ENCODE results near the gene MAMSTR. TPM values are rescaled to one million over a fixed set of nuclear protein-coding genes. Genes with fewer than 3 reads are reported as not detected.

The MAMSTR gene
- total RNA-seq, 1 experiment from 2014 or later, result 1.9 TPM

GRCh38 chr19:48678201-48678600 is 41.3 kb downstream of the MAMSTR start:
- Histone ChIP-seq H3K9me3 (no peaks in the 10 kb centered on the region), H3K4me3 (ENCODE audit: low read depth, low read length) (no peak overlapping the region), H3K4me1 (peaks cover 8% of the 10 kb centered on the region), H3K36me3 (ENCODE audit: control insufficient read depth, insufficient read depth, low read length) (no peaks in the 10 kb centered on the region), H3K27me3 (replicated peaks; ENCODE audit: control insufficient read depth, insufficient read depth, low read length) (no peaks in the 10 kb centered on the region)
- Mint-ChIP-seq H3K27me3 (ENCODE audit: insufficient read depth, unreplicated experiment) (no peaks in the 10 kb centered on the region), H3K4me1 (ENCODE audit: low read depth, unreplicated experiment) (peaks cover 13% of the 10 kb centered on the region), H3K4me3 (ENCODE audit: unreplicated experiment) (no peak overlapping the region), H3K36me3 (ENCODE audit: insufficient read depth, unreplicated experiment) (no peaks in the 10 kb centered on the region), H3K9me3 (ENCODE audit: unreplicated experiment) (no peaks in the 10 kb centered on the region), H3K27ac (ENCODE audit: unreplicated experiment) (no peak overlapping the region)
- no TSS peak for BruUV-seq (replicated peaks)
- TF ChIP-seq, protein P1, sequence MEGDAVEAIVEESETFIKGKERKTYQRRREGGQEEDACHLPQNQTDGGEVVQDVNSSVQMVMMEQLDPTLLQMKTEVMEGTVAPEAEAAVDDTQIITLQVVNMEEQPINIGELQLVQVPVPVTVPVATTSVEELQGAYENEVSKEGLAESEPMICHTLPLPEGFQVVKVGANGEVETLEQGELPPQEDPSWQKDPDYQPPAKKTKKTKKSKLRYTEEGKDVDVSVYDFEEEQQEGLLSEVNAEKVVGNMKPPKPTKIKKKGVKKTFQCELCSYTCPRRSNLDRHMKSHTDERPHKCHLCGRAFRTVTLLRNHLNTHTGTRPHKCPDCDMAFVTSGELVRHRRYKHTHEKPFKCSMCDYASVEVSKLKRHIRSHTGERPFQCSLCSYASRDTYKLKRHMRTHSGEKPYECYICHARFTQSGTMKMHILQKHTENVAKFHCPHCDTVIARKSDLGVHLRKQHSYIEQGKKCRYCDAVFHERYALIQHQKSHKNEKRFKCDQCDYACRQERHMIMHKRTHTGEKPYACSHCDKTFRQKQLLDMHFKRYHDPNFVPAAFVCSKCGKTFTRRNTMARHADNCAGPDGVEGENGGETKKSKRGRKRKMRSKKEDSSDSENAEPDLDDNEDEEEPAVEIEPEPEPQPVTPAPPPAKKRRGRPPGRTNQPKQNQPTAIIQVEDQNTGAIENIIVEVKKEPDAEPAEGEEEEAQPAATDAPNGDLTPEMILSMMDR (IDR thresholded peaks at IDR 0.05; ENCODE audit: insufficient read depth in 1 of 2, low read depth in 1 of 2, low read length in 1 of 2, severe bottlenecking in 1 of 2, unreplicated experiment in 1 of 2), result no peak
- ChIA-PET POLR2A (interaction anchor here (0.9 kb wide), 1 partner anchor 35 kb away, joined by 3 read pairs; no protein-coding TSS in a partner anchor), CTCF (interaction anchor here (1.8 kb wide), 1 partner anchor 61 kb away, joined by 4 read pairs; no protein-coding TSS in a partner anchor)
- intact Hi-C loops (cut with micrococcal nuclease; ENCODE audit: unreplicated experiment), result loop anchor here (5.0 kb wide), 1 partner anchor 34 kb away; no protein-coding TSS in a partner anchor
- DNase-seq, result no peak

GRCh38 chr19:48676887-48677286 is 42.6 kb downstream of the MAMSTR start:
- DNase-seq, result no peak
- Mint-ChIP-seq H3K27ac (ENCODE audit: unreplicated experiment) (no peak overlapping the region), H3K27me3 (ENCODE audit: insufficient read depth, unreplicated experiment) (no peaks in the 10 kb centered on the region), H3K4me1 (ENCODE audit: low read depth, unreplicated experiment) (peaks cover 13% of the 10 kb centered on the region), H3K9me3 (ENCODE audit: unreplicated experiment) (no peaks in the 10 kb centered on the region), H3K4me3 (ENCODE audit: unreplicated experiment) (no peak overlapping the region), H3K36me3 (ENCODE audit: insufficient read depth, unreplicated experiment) (no peaks in the 10 kb centered on the region)
- H3K36me3 ChIP-seq (ENCODE audit: control insufficient read depth, insufficient read depth, low read length), result no peaks in the 10 kb centered on the region
- peaks cover 8% of the 10 kb centered on the region for H3K4me1 ChIP-seq
- intact Hi-C loops (cut with micrococcal nuclease; ENCODE audit: unreplicated experiment), result loop anchor here (5.0 kb wide), 1 partner anchor 35 kb away; no protein-coding TSS in a partner anchor
- no peaks in the 10 kb centered on the region for H3K9me3 ChIP-seq
- no peaks in the 10 kb centered on the region for H3K27me3 ChIP-seq (replicated peaks; ENCODE audit: control insufficient read depth, insufficient read depth, low read length)
- TF ChIP-seq, protein P1 (IDR thresholded peaks at IDR 0.05; ENCODE audit: insufficient read depth in 1 of 2, low read depth in 1 of 2, low read length in 1 of 2, severe bottlenecking in 1 of 2, unreplicated experiment in 1 of 2), result no peak
- H3K4me3 ChIP-seq (ENCODE audit: low read depth, low read length), result no peak overlapping the region
- CTCF ChIA-PET, result interaction anchor here (1.0 to 1.8 kb wide), 3 partner anchors 19 to 166 kb away, joined by 4 read pairs; partner anchors contain the start of gene FUT2
- BruUV-seq (replicated peaks), result no TSS peak
- POLR2A ChIA-PET, result no interaction called here

DNA sequence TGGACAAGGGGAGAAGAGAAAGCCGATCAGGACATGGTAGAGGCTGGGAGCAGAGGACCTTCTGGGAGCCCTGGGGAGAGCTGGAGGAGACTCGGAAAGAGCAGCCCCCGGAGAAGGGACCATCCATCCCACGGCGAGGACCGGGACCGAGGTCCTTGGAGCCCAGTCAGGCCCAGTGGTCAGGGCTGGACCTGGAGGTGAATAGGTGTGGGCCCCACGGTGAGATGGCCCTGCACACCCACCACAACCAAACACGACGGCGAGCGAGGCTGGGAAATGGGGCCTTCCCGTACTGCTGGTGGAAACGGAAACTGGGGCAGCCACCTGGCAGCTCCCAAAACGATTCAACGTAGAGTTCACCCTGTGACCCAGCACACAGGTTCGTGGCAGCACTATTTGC is 43.0 kb downstream of the MAMSTR start:
- peaks cover 13% of the 10 kb centered on the region for H3K4me1 Mint-ChIP-seq (ENCODE audit: low read depth, unreplicated experiment)
- Histone ChIP-seq H3K36me3 (ENCODE audit: control insufficient read depth, insufficient read depth, low read length) (no peaks in the 10 kb centered on the region), H3K4me3 (ENCODE audit: low read depth, low read length) (no peak overlapping the region), H3K27me3 (replicated peaks; ENCODE audit: control insufficient read depth, insufficient read depth, low read length) (no peaks in the 10 kb centered on the region), H3K9me3 (no peaks in the 10 kb centered on the region), H3K4me1 (peaks cover 7% of the 10 kb centered on the region)
- no peak for DNase-seq
- no peaks in the 10 kb centered on the region for H3K27me3 Mint-ChIP-seq (ENCODE audit: insufficient read depth, unreplicated experiment)
- TF ChIP-seq, protein P1 (IDR thresholded peaks at IDR 0.05; ENCODE audit: insufficient read depth in 1 of 2, low read depth in 1 of 2, low read length in 1 of 2, severe bottlenecking in 1 of 2, unreplicated experiment in 1 of 2), result no peak
- no peak overlapping the region for H3K4me3 Mint-ChIP-seq (ENCODE audit: unreplicated experiment)
- BruUV-seq (replicated peaks), result no TSS peak
- intact Hi-C loops (cut with micrococcal nuclease; ENCODE audit: unreplicated experiment), result loop anchor here (5.0 kb wide), 1 partner anchor 36 kb away; no protein-coding TSS in a partner anchor
- no peak overlapping the region for H3K27ac Mint-ChIP-seq (ENCODE audit: unreplicated experiment)
- POLR2A ChIA-PET, result no interaction called here
- no peaks in the 10 kb centered on the region for H3K36me3 Mint-ChIP-seq (ENCODE audit: insufficient read depth, unreplicated experiment)
- CTCF ChIA-PET, result interaction anchor here (1.0 to 1.8 kb wide), 3 partner anchors 19 to 166 kb away, joined by 4 read pairs; partner anchors contain the start of gene FUT2
- H3K9me3 Mint-ChIP-seq (ENCODE audit: unreplicated experiment), result no peaks in the 10 kb centered on the region
